Trophoblast cell (in vitro differentiated cells and primary cell): ENCODE results near the gene NPHP4.
"Not testable (repeated sequence)": the region's sequence is repeated elsewhere in the genome, so short reads cannot be mapped to it uniquely, and the experiment has no call there.

ENCODE experiments used
- DNase-seq, 2 donors: peaks; one replicate each; pipeline ENCODE4 v3.0.0-alpha.2; 2016
- H2AFZ ChIP-seq: 2 replicates; pipeline ENCODE4 v1.6.1; 2013; ENCODE audit warnings: low read length, moderate library complexity, mild to moderate bottlenecking; ENCODE audit not compliant: insufficient read depth, poor library complexity
- H2AK5ac ChIP-seq: 2 replicates; pipeline ENCODE4 v1.6.1; 2013; ENCODE audit warnings: mild to moderate bottlenecking, low read length
- H2BK120ac ChIP-seq: 2 replicates; pipeline ENCODE4 v1.6.1; 2013; ENCODE audit warnings: low read length, mild to moderate bottlenecking, moderate library complexity; ENCODE audit not compliant: insufficient read depth, poor library complexity
- H2BK12ac ChIP-seq: 2 replicates; pipeline ENCODE4 v1.6.1; 2013; ENCODE audit warnings: mild to moderate bottlenecking, low read length, moderate library complexity
- H2BK5ac ChIP-seq: 2 replicates; pipeline ENCODE4 v1.6.1; 2013; ENCODE audit warnings: low read length, low read depth, moderate library complexity, mild to moderate bottlenecking; ENCODE audit not compliant: poor library complexity
- H3K14ac ChIP-seq: 2 replicates; pipeline ENCODE4 v1.6.1; 2013; ENCODE audit warnings: mild to moderate bottlenecking, low read length
- H3K18ac ChIP-seq: 2 replicates; pipeline ENCODE4 v1.6.1; 2013; ENCODE audit warnings: mild to moderate bottlenecking, low read length
- H3K23ac ChIP-seq: 2 replicates; pipeline ENCODE4 v1.6.1; 2013; ENCODE audit warnings: low read length
- H3K27ac ChIP-seq: 2 replicates; pipeline ENCODE4 v1.5.1; 2013; ENCODE audit warnings: low read depth, mild to moderate bottlenecking, inconsistent platforms, low read length, moderate library complexity
- H3K27me3 ChIP-seq: 2 replicates; pipeline ENCODE4 v1.6.1; 2013; ENCODE audit warnings: inconsistent platforms, mild to moderate bottlenecking, low read length, moderate library complexity; ENCODE audit not compliant: insufficient read depth
- H3K36me3 ChIP-seq, 2 experiments: 1 replicate in 1 of 2; 2 replicates in 1 of 2; pipeline ENCODE4 v1.6.1; 2013; ENCODE audit warnings: low read length in 2 of 2, mild to moderate bottlenecking in 2 of 2, moderate library complexity in 1 of 2; ENCODE audit not compliant: insufficient read depth in 2 of 2, control insufficient read depth in 1 of 2
- H3K4ac ChIP-seq: 2 replicates; pipeline ENCODE4 v1.6.1; 2013; ENCODE audit warnings: low read depth, mild to moderate bottlenecking, low read length, moderate library complexity
- H3K4me1 ChIP-seq, 2 experiments: 1 replicate in 1 of 2; 2 replicates in 1 of 2; pipeline ENCODE4 v1.6.1; 2013; ENCODE audit warnings: low read length in 2 of 2, mild to moderate bottlenecking in 2 of 2, moderate library complexity in 1 of 2; ENCODE audit not compliant: insufficient read depth in 2 of 2, control insufficient read depth in 1 of 2
- H3K4me2 ChIP-seq: 2 replicates; pipeline ENCODE4 v1.6.1; 2013; ENCODE audit warnings: inconsistent platforms, mild to moderate bottlenecking, low read length, moderate library complexity
- H3K4me3 ChIP-seq: 2 replicates; pipeline ENCODE4 v1.5.1; 2013; ENCODE audit warnings: mild to moderate bottlenecking, low read depth, low read length, inconsistent platforms
- H3K79me1 ChIP-seq: one replicate; pipeline ENCODE4 v1.6.1; 2013; ENCODE audit warnings: low read length
- H3K79me2 ChIP-seq: 2 replicates; pipeline ENCODE4 v1.6.1; 2013; ENCODE audit warnings: low read length, mild to moderate bottlenecking; ENCODE audit not compliant: control insufficient read depth, insufficient read depth, poor library complexity
- H3K9ac ChIP-seq: 2 replicates; pipeline ENCODE4 v1.6.1; 2013; ENCODE audit warnings: mild to moderate bottlenecking, low read length
- H3K9me3 ChIP-seq: 2 replicates; pipeline ENCODE4 v1.6.1; 2013; ENCODE audit warnings: low read depth, mild to moderate bottlenecking, control low read depth, inconsistent platforms, low read length; ENCODE audit not compliant: insufficient read depth
- H4K12ac ChIP-seq: 2 replicates; pipeline ENCODE4 v1.6.1; 2013; ENCODE audit warnings: low read depth, mild to moderate bottlenecking, low read length, moderate library complexity
- H4K8ac ChIP-seq: 2 replicates; pipeline ENCODE4 v1.6.1; 2013; ENCODE audit warnings: low read depth, mild to moderate bottlenecking, low read length, moderate library complexity
- H4K91ac ChIP-seq: one replicate; pipeline ENCODE4 v1.6.1; 2013; ENCODE audit warnings: low read depth, mild to moderate bottlenecking, low read length, moderate library complexity
- WGBS: extraction: QIAGEN DNeasy Blood & Tissue Kit; methylation state at CpG from one replicate; pipeline ENCODE4 v1.1.7; 2013; ENCODE audit warnings: missing lambda C conversion rate; ENCODE audit not compliant: insufficient read length, insufficient coverage; ENCODE audit errors: extremely low coverage; 5-methylcytosine and 5-hydroxymethylcytosine counted together

The NPHP4 gene

GRCh38 chr1:5854754-5855153 is 137.5 kb downstream of the NPHP4 start:
- Histone ChIP-seq H2BK5ac (no peak overlapping the region), H3K4me1 (peaks cover 2% of the 10 kb centered on the region in 2 experiments), H3K9ac (no peak overlapping the region), H2BK120ac (no peak overlapping the region), H3K27ac (no peak overlapping the region), H2AFZ (no peak overlapping the region), H4K8ac (no peak overlapping the region), H4K12ac (no peak overlapping the region), H3K4me3 (no peak overlapping the region), H2AK5ac (no peak overlapping the region), H3K4ac (no peak overlapping the region), H3K14ac (no peak overlapping the region), H3K23ac (no peak overlapping the region), H3K79me1 (no peaks in the 10 kb centered on the region), H2BK12ac (no peak overlapping the region), H3K27me3 (no peaks in the 10 kb centered on the region), H3K36me3 (no peaks in the 10 kb centered on the region), H3K18ac (no peak overlapping the region), H3K9me3 (peaks cover 3% of the 10 kb centered on the region), H3K4me2 (no peak overlapping the region), H3K79me2 (no peaks in the 10 kb centered on the region), H4K91ac (no peak overlapping the region)
- DNase-seq, result no peak
- no CpG with 5 or more reads among the region's 3 CpGs for WGBS

- not testable (repeated sequence) for DNase-seq, H3K79me2 ChIP-seq, H2BK120ac ChIP-seq, H3K9ac ChIP-seq, H3K4me2 ChIP-seq, H2AK5ac ChIP-seq, H2AFZ ChIP-seq, H3K36me3 ChIP-seq, H3K18ac ChIP-seq, H3K27me3 ChIP-seq, H3K4me1 ChIP-seq, H4K91ac ChIP-seq, H3K14ac ChIP-seq, H2BK12ac ChIP-seq, H3K23ac ChIP-seq, H4K12ac ChIP-seq, H3K4ac ChIP-seq, H3K27ac ChIP-seq, H3K9me3 ChIP-seq, H3K4me3 ChIP-seq, H4K8ac ChIP-seq, H2BK5ac ChIP-seq, H3K79me1 ChIP-seq
- WGBS, result no CpG with 5 or more reads among the region's 5 CpGs
Measured at GRCh38 chr1:5853858-5854257, 138.4 kb downstream of the NPHP4 start.

- no CpG with 5 or more reads among the region's 8 CpGs for WGBS
- Histone ChIP-seq H2AK5ac (no peak overlapping the region), H3K9me3 (peaks cover 5% of the 10 kb centered on the region)
Measured at GRCh38 chr1:5850503-5850902, 141.7 kb downstream of the NPHP4 start.

GRCh38 chr1:5849550-5849949 is 142.7 kb downstream of the NPHP4 start:
- Histone ChIP-seq H3K9ac (no peak overlapping the region), H3K36me3 (no peaks in the 10 kb centered on the region), H2AFZ (no peak overlapping the region), H4K91ac (no peak overlapping the region), H3K4me1 (peaks cover 2% of the 10 kb centered on the region in 2 experiments), H3K14ac (no peak overlapping the region), H4K8ac (no peak overlapping the region), H2AK5ac (no peak overlapping the region), H3K27me3 (no peaks in the 10 kb centered on the region), H3K4me3 (no peak overlapping the region), H2BK12ac (no peak overlapping the region), H3K27ac (no peak overlapping the region), H4K12ac (no peak overlapping the region), H3K79me2 (no peaks in the 10 kb centered on the region), H3K9me3 (peaks cover 5% of the 10 kb centered on the region), H3K79me1 (no peaks in the 10 kb centered on the region), H3K4me2 (no peak overlapping the region), H3K23ac (peak overlapping the region; percentile 5), H2BK120ac (no peak overlapping the region), H3K4ac (no peak overlapping the region), H2BK5ac (no peak overlapping the region), H3K18ac (no peak overlapping the region)
- WGBS, result no CpG with 5 or more reads among the region's 4 CpGs
- DNase-seq, result no peak

More at GRCh38 chr1:5850503-5850902, 141.7 kb downstream of the NPHP4 start:
- no peak overlapping the region for H3K4me3 ChIP-seq
- H3K27ac ChIP-seq, result no peak overlapping the region
- H3K23ac ChIP-seq, result no peak overlapping the region
- H4K91ac ChIP-seq, result no peak overlapping the region
- H3K36me3 ChIP-seq, result no peaks in the 10 kb centered on the region
- H3K79me1 ChIP-seq, result no peaks in the 10 kb centered on the region
- H3K4me1 ChIP-seq, result peaks cover 2% of the 10 kb centered on the region in 2 experiments
- no peak overlapping the region for H2BK5ac ChIP-seq
- H3K14ac ChIP-seq, result no peak overlapping the region
- H3K9ac ChIP-seq, result no peak overlapping the region
- no peaks in the 10 kb centered on the region for H3K27me3 ChIP-seq
- H2AFZ ChIP-seq, result no peak overlapping the region
- no peak overlapping the region for H4K8ac ChIP-seq
- no peak overlapping the region for H3K4me2 ChIP-seq
- no peak overlapping the region for H2BK12ac ChIP-seq
- no peak overlapping the region for H2BK120ac ChIP-seq
- no peak for DNase-seq
- H3K79me2 ChIP-seq, result no peaks in the 10 kb centered on the region
- H3K18ac ChIP-seq, result no peak overlapping the region
- H3K4ac ChIP-seq, result no peak overlapping the region
- no peak overlapping the region for H4K12ac ChIP-seq
